Renal cortex interstitium (tissue), 11 donors: ENCODE measurements around the gene TSEN34. TPM values are rescaled to one million over a fixed set of nuclear protein-coding genes. Genes with fewer than 3 reads are reported as not detected.
"Not testable (repeated sequence)": the region's sequence is repeated elsewhere in the genome, so short reads cannot be mapped to it uniquely, and the experiment has no call there.

Experiments used
- DNase-seq, 11 donors: peaks; one replicate each; pipeline ENCODE4 v3.0.0-alpha.2; 2013; ENCODE audit warnings: low read depth in 9 of 11, low spot score in 4 of 11; ENCODE audit errors: extremely low read depth in 1 of 11
- polyA plus RNA-seq, 3 donors: library from polyadenylated mRNA; unstranded; fragments of 120-200 nt; gene quantifications; one replicate each; pipeline ENCODE4 v1.2.1, GENCODE V29; 2013; ENCODE audit not compliant: insufficient read length in 3 of 3

The TSEN34 gene
- polyA plus RNA-seq, 3 donors, result 46.2 to 63.2 (median 60.2) TPM

GRCh38 chr19:54154603-54155345, 36.3 kb upstream of the TSEN34 start:
- no peak for DNase-seq

- DNase-seq, result no peak
These were observed 35.4 kb upstream of the TSEN34 start for GRCh38 chr19:54155694-54156093.

DNA sequence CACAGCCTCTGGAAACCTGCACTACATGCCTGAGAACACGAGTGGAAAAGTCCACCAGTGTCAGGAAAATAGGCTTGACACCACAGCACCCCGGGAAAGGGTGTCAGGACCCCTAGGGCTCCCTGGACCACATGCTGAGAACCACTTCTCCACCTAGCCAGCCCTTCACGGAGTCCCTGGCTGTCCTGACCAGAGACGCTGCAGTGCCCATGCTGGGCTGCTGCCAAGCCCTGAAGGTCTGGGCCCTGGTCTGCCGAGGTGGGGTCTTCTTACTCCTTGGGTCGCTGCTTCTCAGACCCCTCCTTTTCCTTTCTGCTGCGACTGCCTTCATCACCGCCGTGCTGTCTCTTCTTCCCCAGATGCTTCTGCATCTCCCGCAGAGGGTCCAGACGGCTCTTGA, 34.6 kb upstream of the TSEN34 start:
- no peak for DNase-seq

- no peak for DNase-seq
These were observed 34.2 kb upstream of the TSEN34 start for GRCh38 chr19:54156953-54157352.

GRCh38 chr19:54158812-54159351, 32.2 kb upstream of the TSEN34 start:
- DNase-seq, result no peak

DNA sequence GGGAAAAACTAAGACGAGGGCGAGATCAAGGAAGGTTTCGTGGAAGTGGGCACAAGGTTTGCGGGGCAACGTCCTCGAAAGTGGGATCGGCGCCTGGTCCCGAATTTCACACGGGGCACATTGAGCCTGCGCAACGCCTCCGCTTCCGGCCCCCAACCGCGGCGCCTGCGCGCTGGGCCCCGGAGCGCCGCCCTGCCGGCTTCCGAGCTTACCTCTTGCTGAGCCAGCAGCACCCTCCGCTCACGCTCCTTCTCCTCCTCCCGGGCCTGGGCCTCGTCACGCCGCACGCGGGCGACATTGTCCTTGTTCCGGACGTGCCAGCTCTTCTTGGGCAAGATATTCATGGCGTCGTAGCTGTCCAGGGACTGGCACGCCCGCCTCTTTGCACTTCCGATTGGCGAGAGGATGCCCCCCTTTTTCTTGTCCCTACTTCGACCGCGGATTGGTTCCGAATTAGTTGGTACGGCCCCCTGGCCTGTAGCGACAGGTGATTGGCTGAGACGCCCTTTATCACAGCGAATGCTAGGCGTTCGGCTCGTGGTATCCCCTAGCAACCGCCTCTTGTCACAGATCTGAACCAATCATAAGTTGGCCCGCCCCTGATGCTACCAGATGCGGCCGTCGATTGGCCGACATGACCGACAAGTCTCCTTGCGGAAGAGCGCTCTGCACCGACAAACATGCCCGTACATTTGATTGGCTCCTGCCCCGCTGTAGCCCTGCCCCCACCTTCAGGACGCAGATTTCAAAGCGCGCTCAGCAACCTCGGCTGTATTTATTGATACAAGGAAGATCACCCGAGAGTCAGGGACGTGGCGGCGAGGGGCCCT, 31.5 kb upstream of the TSEN34 start, which contains the start of gene LENG1:
LENG1 (minus strand) TSS at position 370 of the 830 bp plus-strand sequence; CDS start at position 344, 26 bp downstream.
- DNase-seq, result peak; percentile 98 to 100 (median 100)

- DNase-seq, result no peak
These were observed 30.8 kb upstream of the TSEN34 start for GRCh38 chr19:54160182-54160811.

- DNase-seq, result no peak
These were observed 30.3 kb upstream of the TSEN34 start for GRCh38 chr19:54160854-54161253.

GRCh38 chr19:54162241-54162805, 28.8 kb upstream of the TSEN34 start:
- DNase-seq, result peak in 4 of 11 donors; percentile 44 to 74 (median 52)

DNA sequence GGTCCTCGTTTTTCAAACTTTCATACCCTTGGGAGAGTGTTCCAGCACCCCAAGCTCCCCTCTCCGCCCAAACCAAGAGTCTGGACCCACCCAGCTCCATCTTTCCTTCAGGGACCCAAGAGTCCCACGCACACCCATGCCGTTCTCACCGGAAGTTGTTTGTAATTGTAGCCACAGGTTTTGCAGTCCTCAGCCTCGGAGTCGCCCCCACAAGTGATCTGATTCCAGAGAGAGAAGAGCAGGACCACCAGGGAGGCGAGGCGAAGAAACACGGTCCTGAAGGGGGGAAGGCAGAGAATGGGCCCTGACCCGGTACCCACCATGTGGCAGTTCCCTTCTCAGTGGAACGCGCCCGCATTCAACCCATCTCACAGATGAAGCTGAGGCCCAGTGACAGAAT, 28.2 kb upstream of the TSEN34 start:
- no peak for DNase-seq

DNA sequence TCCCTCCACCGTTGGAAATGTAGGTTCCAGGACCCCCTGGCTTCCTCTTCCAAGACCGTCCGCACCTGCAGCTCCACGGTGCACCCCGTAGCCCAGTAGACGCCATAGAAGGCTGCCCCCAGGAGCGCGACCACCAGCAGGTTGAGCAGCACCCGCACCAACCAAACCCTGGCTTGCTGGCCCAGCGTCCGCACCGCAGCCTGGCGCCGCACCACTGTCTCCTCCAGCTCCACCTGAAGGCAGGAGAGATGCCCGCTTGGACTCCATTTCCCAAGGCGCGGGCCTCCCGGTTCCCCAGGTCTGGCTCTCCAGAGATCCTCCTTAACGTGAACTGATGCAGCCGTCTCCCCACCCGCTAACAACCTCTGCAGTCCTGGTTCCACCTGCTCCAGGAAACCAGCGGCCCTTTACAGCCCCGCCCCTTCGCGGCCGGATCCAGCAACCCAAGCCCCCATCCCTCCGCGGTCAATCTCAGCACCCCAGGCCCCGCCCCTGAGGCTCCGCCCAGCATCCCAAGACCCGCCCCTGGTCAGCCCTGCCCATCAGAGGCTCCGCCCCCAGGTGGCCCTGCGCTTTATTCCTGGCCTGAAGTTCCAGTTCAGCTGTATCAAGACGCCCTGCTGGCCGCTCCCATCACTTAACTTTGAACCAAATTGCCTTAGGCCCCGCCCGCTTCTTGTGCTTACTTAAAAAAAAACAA, 26.6 kb upstream of the TSEN34 start:
- DNase-seq, result no peak

GRCh38 chr19:54165222-54165621, 25.9 kb upstream of the TSEN34 start:
- DNase-seq, result no peak

DNA sequence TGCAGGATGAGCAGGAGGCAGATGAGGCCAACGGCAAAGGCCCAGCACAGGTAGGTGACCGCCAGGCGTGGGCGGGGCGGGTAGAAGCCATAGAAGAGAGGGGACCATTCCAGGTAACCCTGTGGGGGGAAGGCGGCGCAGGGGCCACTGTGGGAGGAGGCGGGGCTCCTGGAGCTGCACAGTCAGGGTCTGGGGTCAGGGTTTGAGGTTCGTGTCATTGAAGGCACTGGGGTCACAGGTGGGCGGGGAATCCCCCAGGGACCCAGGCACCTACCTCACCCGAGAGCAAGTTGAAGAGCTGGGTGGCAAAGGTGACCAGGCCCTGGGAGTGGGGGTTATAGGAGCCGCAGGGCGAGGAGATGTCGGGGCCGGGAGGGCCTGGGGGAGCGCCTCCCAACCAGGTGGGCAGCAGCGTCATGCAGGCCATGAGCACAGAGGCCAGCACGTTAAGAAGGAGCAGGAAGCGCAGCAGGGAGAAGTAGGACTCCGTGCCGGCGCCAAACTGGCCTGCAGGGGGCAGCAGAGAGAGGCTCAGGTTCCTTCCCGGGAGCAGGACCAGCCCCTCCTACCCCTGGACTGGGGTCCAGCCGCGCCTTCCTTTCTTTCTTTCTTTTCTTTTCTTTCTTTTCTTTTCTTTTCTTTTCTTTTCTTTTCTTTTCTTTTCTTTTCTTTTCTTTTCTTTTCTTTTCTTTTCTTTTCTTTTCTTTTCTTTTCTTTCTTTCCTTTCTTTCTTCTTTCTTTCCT, 22.8 kb upstream of the TSEN34 start:
- peak in 9 of 11 donors; percentile 73 to 89 (median 83) for DNase-seq

DNA sequence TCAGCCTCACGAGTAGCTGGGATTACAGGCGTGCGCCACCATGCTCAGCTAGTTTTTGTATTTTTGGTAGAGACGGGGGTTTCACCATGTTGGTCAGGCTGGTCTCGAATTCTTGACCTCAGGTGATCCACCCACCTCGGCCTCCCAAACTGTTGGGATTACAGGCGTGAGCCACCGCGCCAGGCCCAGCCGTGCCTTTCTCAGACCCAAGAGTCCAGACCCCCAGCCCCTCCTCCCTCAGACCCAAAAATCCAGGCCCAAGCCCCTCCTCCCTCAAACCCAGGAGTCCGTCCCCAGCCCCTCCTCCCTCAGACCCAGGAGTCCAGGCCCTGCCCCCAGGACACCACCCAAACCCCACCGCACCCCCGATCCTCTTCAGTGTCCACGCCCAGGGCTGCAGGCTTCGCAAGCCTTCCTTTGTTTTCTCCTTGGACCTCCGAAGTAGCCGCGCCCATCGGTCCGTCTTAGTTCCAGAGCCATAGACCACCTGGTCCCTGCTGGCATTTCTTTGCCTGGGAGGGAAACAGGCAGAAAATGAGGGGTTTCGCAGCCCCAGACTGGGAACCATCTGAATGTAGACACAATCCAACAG, 21.9 kb upstream of the TSEN34 start:
- no peak for DNase-seq

GRCh38 chr19:54171736-54172431, 19.2 kb upstream of the TSEN34 start:
- not testable (repeated sequence) for DNase-seq

DNA sequence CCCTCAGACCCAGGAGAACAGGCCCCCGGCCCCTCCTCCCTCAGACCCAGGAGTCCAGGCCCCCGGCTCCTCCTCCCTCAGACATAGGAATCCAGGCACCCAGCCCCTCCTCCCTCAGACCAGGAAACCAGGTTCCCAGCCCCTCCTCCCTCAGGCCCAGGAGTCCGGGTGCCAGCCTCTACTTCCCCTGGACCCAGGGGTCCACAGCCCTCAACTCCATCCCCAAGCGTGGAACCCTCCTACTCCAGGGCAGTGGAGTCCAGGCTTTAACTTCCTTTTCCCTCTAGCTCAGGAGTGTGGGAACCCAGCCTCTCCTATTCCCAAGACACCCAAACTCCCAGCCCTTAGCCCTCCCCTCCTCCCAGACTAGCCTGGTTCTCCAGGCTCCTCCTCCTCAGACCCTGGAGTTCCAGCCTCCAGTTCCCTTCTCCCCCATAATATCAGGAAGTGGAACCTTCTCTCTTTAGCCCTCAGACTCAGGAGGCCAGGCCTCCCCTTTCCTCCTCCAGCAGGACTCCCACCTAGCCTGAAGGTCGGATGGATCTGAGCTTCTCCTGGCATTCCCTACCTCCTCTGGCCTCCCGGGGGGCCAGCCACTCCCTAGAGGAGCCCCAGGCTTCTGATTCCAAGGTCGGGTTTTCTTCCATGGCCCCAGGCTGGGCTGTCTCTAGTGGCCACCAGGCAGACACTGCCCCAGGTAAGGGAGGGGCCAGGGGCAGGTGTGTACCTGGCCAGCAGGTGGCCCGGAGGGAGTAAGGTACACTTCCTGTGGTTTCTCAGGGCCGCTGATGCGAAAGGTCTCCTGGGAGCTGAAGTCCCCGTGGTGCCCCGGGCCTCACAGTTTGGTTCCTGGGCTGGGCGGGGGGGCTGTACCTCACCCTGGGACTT, 18.4 kb upstream of the TSEN34 start, which contains the start of gene TMC4:
TMC4 (minus strand) TSS at position 690 of the 888 bp plus-strand sequence; CDS start at position 647, 43 bp downstream.
- no peak for DNase-seq
